Colonic mucosa (tissue), 4 donors: ENCODE data around the gene FCGBP. TPM values are rescaled to one million over a fixed set of nuclear protein-coding genes. Genes with fewer than 3 reads are reported as not detected.
"Not testable (repeated sequence)": the region's sequence is repeated elsewhere in the genome, so short reads cannot be mapped to it uniquely, and the experiment has no call there.

Experiments
- DNase-seq: peaks from one replicate; pipeline ENCODE4 v3.0.0-alpha.2; 2020
- H3K27ac ChIP-seq: fragments of 200-600 bp; one replicate; pipeline ENCODE4 v1.8.0; 2021
- H3K27me3 ChIP-seq: fragments of 200-600 bp; one replicate; pipeline ENCODE4 v1.8.0; 2021
- H3K36me3 ChIP-seq: fragments of 200-600 bp; one replicate; pipeline ENCODE4 v1.8.0; 2021
- H3K4me1 ChIP-seq: fragments of 200-600 bp; one replicate; pipeline ENCODE4 v1.8.0; 2021; ENCODE audit warnings: mild to moderate bottlenecking
- H3K4me3 ChIP-seq: fragments of 200-600 bp; one replicate; pipeline ENCODE4 v1.8.0; 2021
- H3K9ac ChIP-seq, 2 donors: one replicate each; pipeline ENCODE4 v1.7.0; 2013; ENCODE audit warnings: control low read depth in 2 of 2, low read depth in 2 of 2, low read length in 2 of 2
- H3K9me3 ChIP-seq: fragments of 200-600 bp; one replicate; pipeline ENCODE4 v1.8.0; 2021
- CTCF ChIP-seq: fragments of 200-600 bp; IDR thresholded peaks from one replicate; pipeline ENCODE4 v1.8.0; 2022; ENCODE audit warnings: antibody characterized with exemption, mild to moderate bottlenecking
- intact Hi-C: fragments of 100-400 bp; cut with DNase I; formaldehyde crosslinking; loops from one replicate; pipeline ENCODE4 v1.14.1; 2022
- total RNA-seq, 2 donors: library from RNA; stranded (reverse); fragmentation: NEBNext Ultra II Directional in 1 of 2; extraction: Animal tissue kit (Norgen Biotek cat#: 25700) in 1 of 2; gene quantifications; one replicate each; pipeline ENCODE4 v1.2.1, GENCODE V29; 2021
- donor health status: healthy.
- donor health status: DM: no; HTN: no; CAD: no.
- donor health status: DM: no; HTN: no; CAD: no.

Gene FCGBP
- total RNA-seq, 2 donors from 2014 or later, result 2,896 to 3,903 TPM

GRCh38 chr19:39967561-39967960 lies 33.1 kb upstream of the FCGBP start:
- no peak overlapping the region for H3K9ac ChIP-seq
- H3K36me3 ChIP-seq, result no peaks in the 10 kb centered on the region
- H3K4me3 ChIP-seq, result no peak overlapping the region
- intact Hi-C loops, result no loop called here
- H3K9me3 ChIP-seq, result no peaks in the 10 kb centered on the region
- no peaks in the 10 kb centered on the region for H3K27me3 ChIP-seq
- no peak for TF ChIP-seq CTCF
- no peak overlapping the region for H3K27ac ChIP-seq
- DNase-seq, result peak; percentile 4
- H3K4me1 ChIP-seq, result peaks cover 20% of the 10 kb centered on the region

GRCh38 chr19:39966617-39967016 lies 32.2 kb upstream of the FCGBP start:
- Histone ChIP-seq H3K9me3 (no peaks in the 10 kb centered on the region), H3K9ac (no peak overlapping the region), H3K4me3 (no peak overlapping the region), H3K4me1 (peaks cover 10% of the 10 kb centered on the region), H3K36me3 (no peaks in the 10 kb centered on the region), H3K27ac (no peak overlapping the region), H3K27me3 (no peaks in the 10 kb centered on the region)
- no peak for TF ChIP-seq CTCF
- intact Hi-C loops, result no loop called here
- DNase-seq, result peak; percentile 6

GRCh38 chr19:39963898-39964297 lies 29.5 kb upstream of the FCGBP start:
- TF ChIP-seq CTCF, result no peak
- H3K9me3 ChIP-seq, result no peaks in the 10 kb centered on the region
- intact Hi-C loops, result loop anchor here (5.0 kb wide), 1 partner anchor 47 kb away; no protein-coding TSS in a partner anchor

GRCh38 chr19:39959407-39959806 lies 25.0 kb upstream of the FCGBP start:
- DNase-seq, H3K9me3 ChIP-seq, H3K9ac ChIP-seq, H3K36me3 ChIP-seq, H3K4me1 ChIP-seq, intact Hi-C loops, H3K27me3 ChIP-seq, H3K4me3 ChIP-seq, H3K27ac ChIP-seq: not testable (repeated sequence)

More at GRCh38 chr19:39963898-39964297, 29.5 kb upstream of the FCGBP start:
- no peak for DNase-seq
- no peaks in the 10 kb centered on the region for H3K27me3 ChIP-seq
- no peak overlapping the region for H3K4me3 ChIP-seq
- no peaks in the 10 kb centered on the region for H3K4me1 ChIP-seq
- no peak overlapping the region for H3K9ac ChIP-seq
- no peaks in the 10 kb centered on the region for H3K36me3 ChIP-seq
- H3K27ac ChIP-seq, result no peak overlapping the region

- DNase-seq, H3K27ac ChIP-seq, H3K4me3 ChIP-seq, H3K9ac ChIP-seq, H3K36me3 ChIP-seq, H3K9me3 ChIP-seq, H3K27me3 ChIP-seq, H3K4me1 ChIP-seq, intact Hi-C loops: not testable (repeated sequence)
Observed at GRCh38 chr19:39958942-39959341, 24.5 kb upstream of the FCGBP start.

- H3K36me3 ChIP-seq, H3K4me1 ChIP-seq, DNase-seq, H3K27ac ChIP-seq, H3K27me3 ChIP-seq, H3K9me3 ChIP-seq, H3K4me3 ChIP-seq, H3K9ac ChIP-seq, intact Hi-C loops: not testable (repeated sequence)
Observed at GRCh38 chr19:39957886-39958285, 23.5 kb upstream of the FCGBP start.

GRCh38 chr19:39953915-39954314 lies 19.5 kb upstream of the FCGBP start:
- no peak overlapping the region for H3K9ac ChIP-seq
- no peak overlapping the region for H3K27ac ChIP-seq
- H3K4me3 ChIP-seq, result no peak overlapping the region
- peak; percentile 9 for DNase-seq
- no peaks in the 10 kb centered on the region for H3K27me3 ChIP-seq
- TF ChIP-seq CTCF, result no peak
- H3K4me1 ChIP-seq, result no peaks in the 10 kb centered on the region
- H3K36me3 ChIP-seq, result no peaks in the 10 kb centered on the region
- intact Hi-C loops, result no loop called here
- no peaks in the 10 kb centered on the region for H3K9me3 ChIP-seq
